ENCODE results near the gene NPIPB8.
"Not testable (repeated sequence)": the region's sequence is repeated elsewhere in the genome, so short reads cannot be mapped to it uniquely, and the experiment has no call there.

Gene NPIPB8

DNA sequence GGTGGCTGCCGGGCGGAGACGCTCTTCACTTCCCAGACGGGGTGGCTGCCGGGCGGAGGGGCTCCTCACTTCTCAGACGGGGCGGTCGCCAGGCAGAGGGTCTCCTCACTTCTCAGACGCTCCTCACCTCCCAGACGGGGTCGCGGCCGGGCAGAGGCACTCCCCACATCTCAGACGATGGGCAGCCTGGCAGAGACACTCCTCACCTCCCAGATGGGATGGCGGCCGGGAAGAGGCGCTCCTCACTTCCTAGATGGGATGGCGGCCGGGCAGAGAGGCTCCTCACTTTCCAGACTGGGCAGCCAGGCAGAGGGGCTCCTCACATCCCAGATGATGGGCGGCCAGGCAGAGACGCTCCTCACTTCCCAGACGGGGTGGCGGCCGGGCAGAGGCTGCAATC, 28.4 kb downstream of the NPIPB8 start:
- not testable (repeated sequence) for H3K27ac ChIP-seq

DNA sequence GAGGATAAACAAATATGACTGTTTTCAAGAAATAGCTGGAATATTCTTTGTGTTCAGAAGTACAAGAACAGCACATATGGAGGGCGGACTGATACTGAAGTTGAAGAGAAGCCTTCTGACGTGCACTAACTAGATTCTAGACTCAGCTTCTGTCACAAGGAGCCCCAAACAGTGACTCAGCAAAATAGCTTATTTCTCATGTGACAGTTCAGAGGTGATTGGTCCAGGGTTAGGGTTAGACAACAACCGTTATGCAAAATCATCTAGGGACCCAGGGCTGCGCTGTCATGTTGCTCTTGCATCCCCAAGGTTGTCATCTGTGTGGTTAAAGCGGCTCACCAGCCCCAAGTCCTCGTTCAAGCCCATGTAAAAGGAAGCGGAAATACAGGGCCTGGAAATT, 29.6 kb downstream of the NPIPB8 start:
- H3K27ac ChIP-seq = not testable (repeated sequence)

DNA sequence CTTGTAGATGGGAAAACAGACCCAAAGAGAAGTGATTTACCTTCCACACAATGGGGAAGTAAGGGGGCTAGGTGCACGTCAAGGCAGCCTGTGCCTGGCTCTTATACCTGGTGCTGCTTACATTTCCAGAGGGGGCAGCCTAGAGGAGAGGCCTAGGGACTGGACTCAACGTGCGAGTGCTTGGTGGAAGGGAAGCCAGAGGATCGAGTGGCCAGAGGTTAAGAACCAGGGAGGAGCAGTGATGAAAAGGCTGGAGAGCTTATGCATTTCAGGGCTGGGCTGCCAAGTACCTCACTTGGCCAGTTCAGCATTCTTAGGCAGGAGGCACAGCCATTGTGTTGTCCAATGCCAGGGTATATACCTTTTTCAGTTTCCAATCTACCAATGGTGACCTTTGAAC, 30.3 kb downstream of the NPIPB8 start:
- not testable (repeated sequence) for H3K27ac ChIP-seq

DNA sequence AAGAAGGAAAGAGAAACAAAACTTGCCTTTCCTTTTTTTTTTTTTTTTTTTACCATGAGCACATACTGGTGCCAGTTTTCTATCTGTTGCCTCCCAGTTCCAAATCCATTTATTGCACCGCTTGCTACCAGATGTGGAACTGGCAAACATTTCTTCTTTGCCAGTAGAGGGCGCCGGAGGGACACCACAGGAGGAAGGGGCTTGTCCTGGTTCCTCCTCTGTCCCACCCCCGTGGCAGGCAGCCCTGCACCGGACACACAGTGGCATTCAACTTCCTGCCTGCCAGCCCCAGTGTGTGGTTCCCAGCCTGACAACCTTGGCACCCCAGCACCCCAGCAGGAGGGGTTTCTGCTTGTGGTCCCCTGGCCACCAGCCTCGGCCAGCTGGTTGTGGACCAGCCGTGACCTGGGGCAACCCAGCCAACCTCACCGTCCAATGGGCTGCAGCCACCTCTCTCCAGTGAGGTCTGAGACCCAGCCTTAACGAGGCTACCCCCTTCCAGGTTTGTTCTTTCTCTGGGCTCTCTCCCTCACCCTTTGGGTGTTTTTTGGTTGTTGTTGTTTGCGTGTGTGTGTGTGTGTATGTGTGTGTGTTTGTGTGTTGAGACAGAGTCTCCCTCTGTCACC, 50.6 kb downstream of the NPIPB8 start:
- not testable (repeated sequence) for H3K27ac ChIP-seq

DNA sequence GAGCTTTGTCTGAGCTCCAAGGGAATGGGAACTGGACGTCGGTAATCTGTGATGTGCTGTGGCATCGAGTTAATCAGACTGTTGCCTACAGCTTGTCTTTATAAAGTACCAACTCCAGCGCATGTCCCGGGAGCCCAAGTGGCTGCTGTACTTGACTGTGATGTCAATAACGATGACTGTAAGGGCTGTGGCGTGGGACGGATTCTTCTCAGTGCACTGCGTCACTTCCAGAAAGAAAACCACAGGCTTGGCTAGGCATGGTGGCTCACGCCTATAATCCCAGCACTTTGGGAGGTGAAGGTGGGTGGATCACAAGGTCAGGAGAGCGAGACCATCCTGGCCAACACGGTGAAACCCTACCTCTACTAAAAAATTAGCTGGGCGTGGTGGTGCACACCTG, 51.6 kb downstream of the NPIPB8 start:
- not testable (repeated sequence) for H3K27ac ChIP-seq

DNA sequence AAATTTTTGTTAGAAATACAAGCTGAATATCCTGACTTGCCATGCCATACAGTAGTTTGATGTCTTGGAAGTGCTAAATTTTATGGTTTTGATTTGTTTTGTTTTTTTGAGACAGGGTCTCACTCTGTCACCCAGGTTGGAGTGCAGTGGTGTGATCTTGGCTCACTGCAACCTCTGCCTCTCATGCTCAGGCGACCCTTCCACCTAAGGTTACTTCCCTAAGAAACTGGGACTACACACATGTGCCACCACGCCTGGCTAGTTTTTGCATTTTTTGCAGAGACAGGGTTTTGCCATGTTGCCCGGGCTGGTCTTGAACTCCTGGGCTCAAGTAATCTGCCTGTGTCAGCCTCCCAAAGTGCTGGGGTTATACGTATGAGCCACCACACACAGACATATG, 53.9 kb downstream of the NPIPB8 start:
- not testable (repeated sequence) for H3K27ac ChIP-seq

DNA sequence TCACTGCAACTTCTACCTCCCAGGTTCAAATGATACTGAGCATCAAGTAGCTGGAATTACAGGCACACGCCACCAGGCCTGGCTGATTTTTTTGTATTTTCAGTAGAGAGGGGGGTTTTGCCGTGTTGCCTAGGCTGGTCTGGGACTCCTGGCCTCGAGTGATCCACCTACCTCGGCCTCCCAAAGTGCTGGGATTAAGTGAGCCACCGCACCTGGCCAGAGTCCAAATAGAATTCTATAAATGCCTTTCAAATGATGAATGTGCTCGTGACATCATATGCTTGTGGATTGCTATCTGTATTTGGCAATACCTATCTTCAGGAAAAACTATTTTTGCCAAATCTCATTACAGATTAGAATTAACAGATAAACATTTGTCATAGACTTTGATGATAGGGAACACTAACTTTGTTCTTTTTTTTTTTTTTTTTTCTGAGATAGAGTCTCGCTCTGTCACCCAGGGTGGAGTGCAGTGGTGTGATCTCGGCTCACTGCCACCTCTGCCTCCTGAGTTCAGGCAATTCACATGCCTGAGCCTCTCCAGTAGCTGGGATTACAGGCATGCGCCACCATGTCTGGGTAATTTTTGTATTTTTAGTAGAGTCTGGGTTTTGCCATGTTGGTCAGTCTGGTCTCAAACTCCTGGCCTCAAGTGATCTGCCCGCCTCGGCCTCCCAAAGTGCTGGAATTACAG, 55.5 kb downstream of the NPIPB8 start:
- H3K27ac ChIP-seq = not testable (repeated sequence)

DNA sequence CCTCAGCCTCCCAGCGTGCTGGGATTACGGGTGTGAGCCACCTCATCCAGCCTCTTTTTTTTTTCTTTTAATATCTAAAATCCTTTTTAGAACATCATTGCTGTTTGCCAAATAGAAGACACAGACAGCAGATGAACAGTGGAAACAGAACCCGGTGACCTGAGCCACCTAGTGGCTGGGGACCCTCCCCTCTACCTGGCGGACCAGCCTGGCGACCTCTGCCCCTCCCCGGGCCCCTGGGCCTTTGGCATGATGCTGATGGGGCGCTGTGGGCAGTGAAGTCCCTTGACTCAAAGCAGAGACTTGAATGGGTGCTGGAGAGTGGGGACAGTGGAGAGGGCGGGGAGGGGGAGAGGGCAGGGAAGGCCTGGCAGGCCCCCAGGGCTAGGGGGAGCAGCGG, 61.9 kb downstream of the NPIPB8 start:
- not testable (repeated sequence) for H3K27ac ChIP-seq

DNA sequence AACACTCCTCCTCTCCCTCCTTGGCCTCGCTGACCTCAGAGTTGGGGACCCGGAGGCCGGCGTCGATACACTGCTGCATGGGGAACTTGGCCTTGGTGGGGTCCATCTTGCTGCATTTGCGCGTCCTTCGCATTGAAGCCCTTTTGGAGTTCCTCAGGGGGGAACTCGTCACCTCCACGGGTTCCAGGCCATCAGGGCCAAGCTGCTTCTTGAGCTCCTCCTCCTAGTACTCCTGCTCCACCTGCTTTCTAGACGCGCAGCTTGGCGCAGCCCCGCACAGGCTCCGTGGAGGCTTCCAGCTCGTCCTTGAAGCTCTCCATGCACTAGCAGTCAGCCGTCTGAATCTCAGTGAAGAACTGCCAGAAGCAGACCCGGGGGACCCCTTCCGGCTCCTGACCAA, 62.5 kb downstream of the NPIPB8 start:
- not testable (repeated sequence) for H3K27ac ChIP-seq

DNA sequence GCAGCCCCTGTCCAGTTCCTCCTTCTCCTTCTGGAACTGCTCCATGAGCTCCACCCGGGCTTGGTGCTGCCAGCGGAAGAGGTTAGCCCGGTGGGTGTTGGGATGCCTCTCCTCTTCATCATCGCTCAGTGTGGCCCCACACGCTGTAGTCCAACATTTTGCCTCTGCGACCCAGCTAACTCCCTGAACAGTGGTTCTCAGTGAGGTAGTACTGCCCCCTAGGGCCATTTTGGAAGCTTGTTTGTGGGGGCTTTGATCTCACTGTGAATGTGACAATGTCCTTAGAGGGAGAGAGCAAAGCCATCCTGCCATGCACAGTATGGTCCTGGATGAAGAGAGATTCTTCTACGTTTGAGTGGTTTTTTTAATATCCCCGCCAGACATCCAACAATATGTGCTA, 63.5 kb downstream of the NPIPB8 start:
- H3K27ac ChIP-seq = not testable (repeated sequence)

DNA sequence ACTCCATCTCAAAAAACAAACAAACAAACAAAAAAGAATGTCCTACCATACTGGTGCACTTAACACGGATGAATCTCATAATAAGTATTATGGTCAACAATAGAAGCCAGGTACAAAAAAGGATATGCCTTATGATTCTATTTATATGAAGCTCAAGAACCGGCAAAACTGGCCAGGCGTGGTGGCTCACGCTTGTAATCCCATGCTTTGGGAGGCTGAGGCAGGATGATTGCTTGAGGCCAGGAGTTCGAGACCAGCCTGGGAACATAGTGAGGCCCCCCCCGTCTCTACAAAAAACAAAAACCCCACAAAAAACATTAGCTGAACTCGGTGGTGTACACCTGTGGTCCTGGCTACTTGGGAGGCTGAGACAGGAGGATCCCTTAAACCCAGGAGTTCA, 66.4 kb downstream of the NPIPB8 start:
- not testable (repeated sequence) for H3K27ac ChIP-seq

Data from C4-2B (cell line).